GM12892 (cell line): ENCODE measurements around the gene POU2F2. TPM values are rescaled to one million over a fixed set of nuclear protein-coding genes. Genes with fewer than 3 reads are reported as not detected.

ENCODE experiments used
- DNase-seq: peaks from one replicate; pipeline ENCODE4 v3.0.0; 2011; ENCODE audit not compliant: insufficient read length
- FAIRE-seq: peaks from 2 replicates; lab custom pipeline; 2011; peaks lifted over from hg19 to GRCh38; lab: Jason Lieb, UNC
- POLR2A ChIP-seq: IDR thresholded peaks from 2 replicates; pipeline ENCODE4 v1.6.1; 2011; ENCODE audit warnings: low read depth, low read length, control low read depth
- POLR2AphosphoS5 ChIP-seq: IDR thresholded peaks from 2 replicates; pipeline ENCODE4 v1.6.1; 2011; ENCODE audit warnings: low read depth, low read length, control low read depth
- TAF1 ChIP-seq: IDR thresholded peaks from 2 replicates; pipeline ENCODE4 v1.6.1; 2011; ENCODE audit warnings: low read depth, mild to moderate bottlenecking, control low read depth, low read length, borderline replicate concordance
- polyA plus RNA-seq: library from polyadenylated mRNA; unstranded; fragments of >200 nt; gene quantifications from one replicate; pipeline ENCODE4 v1.2.1, GENCODE V29; 2012; ENCODE audit warnings: missing spikeins, inconsistent platforms; ENCODE audit not compliant: missing spikeins

Gene POU2F2
- 21.0 TPM for polyA plus RNA-seq

GRCh38 chr19:42132030-42132628 is at the start of gene POU2F2:
Gene POU2F2 (minus strand): TSS chr19:42132446. CDS start chr19:42132411, 35 bp downstream.
- FAIRE-seq (peak; percentile 97), DNase-seq (peak; percentile 79)
- TF ChIP-seq POLR2AphosphoS5 (0 out of 2 replicates have a peak, but pooled peaks have one; percentile 21), POLR2A (peak; percentile 43; the same call in 1 of the 2 replicates), TAF1 (no peak)

- TF ChIP-seq POLR2A (no peak), POLR2AphosphoS5 (no peak), TAF1 (no peak)
- no peak for DNase-seq
- peak; percentile 60 for FAIRE-seq
These were observed 46.8 kb upstream of the POU2F2 start for GRCh38 chr19:42178791-42179674.

- DNase-seq (no peak), FAIRE-seq (no peak)
- TF ChIP-seq POLR2AphosphoS5 = no peak
- no peak for TF ChIP-seq POLR2A
- TF ChIP-seq TAF1 = no peak
These were observed 45.4 kb upstream of the POU2F2 start for GRCh38 chr19:42177686-42178019.

- FAIRE-seq (peak; percentile 63), DNase-seq (peak; percentile 68)
- no peak for TF ChIP-seq TAF1
- no peak for TF ChIP-seq POLR2A
- TF ChIP-seq POLR2AphosphoS5 = no peak
These were observed 44.9 kb upstream of the POU2F2 start for GRCh38 chr19:42176990-42177685.

- no peak for FAIRE-seq
- TF ChIP-seq POLR2AphosphoS5 = no peak
- no peak for TF ChIP-seq POLR2A
- TF ChIP-seq TAF1 = no peak
These were observed 44.4 kb upstream of the POU2F2 start for GRCh38 chr19:42176649-42176989.

GRCh38 chr19:42175952-42176648 is 43.9 kb upstream of the POU2F2 start:
- FAIRE-seq (no peak), DNase-seq (no peak)
- no peak for TF ChIP-seq TAF1
- TF ChIP-seq POLR2AphosphoS5 = no peak
- TF ChIP-seq POLR2A = no peak

More at GRCh38 chr19:42176649-42176989, 44.4 kb upstream of the POU2F2 start:
- no peak for DNase-seq

GRCh38 chr19:42174958-42175734 is 42.9 kb upstream of the POU2F2 start:
- no peak for DNase-seq
- TF ChIP-seq POLR2AphosphoS5 (no peak), POLR2A (no peak), TAF1 (no peak)
- FAIRE-seq = no peak

- FAIRE-seq (no peak), DNase-seq (no peak)
- TF ChIP-seq POLR2A = no peak
- no peak for TF ChIP-seq TAF1
- no peak for TF ChIP-seq POLR2AphosphoS5
These were observed 41.9 kb upstream of the POU2F2 start for GRCh38 chr19:42174188-42174587.

GRCh38 chr19:42173695-42174094 is 41.4 kb upstream of the POU2F2 start:
- TF ChIP-seq TAF1 (no peak), POLR2A (no peak), POLR2AphosphoS5 (no peak)
- FAIRE-seq (no peak), DNase-seq (no peak)

- no peak for DNase-seq
- FAIRE-seq = no peak
- TF ChIP-seq POLR2A (no peak), TAF1 (no peak), POLR2AphosphoS5 (no peak)
These were observed 40.0 kb upstream of the POU2F2 start for GRCh38 chr19:42172261-42172660.
